GM12892 (cell line): ENCODE results near the gene PEX14.

Experiments used
- DNase-seq: peaks from one replicate; pipeline ENCODE4 v3.0.0; 2011; ENCODE audit not compliant: insufficient read length
- FAIRE-seq: peaks from 2 replicates; lab custom pipeline; 2011; peaks lifted over from hg19 to GRCh38; lab: Jason Lieb, UNC
- POLR2A ChIP-seq: IDR thresholded peaks from 2 replicates; pipeline ENCODE4 v1.6.1; 2011; ENCODE audit warnings: low read depth, low read length, control low read depth
- POLR2AphosphoS5 ChIP-seq: IDR thresholded peaks from 2 replicates; pipeline ENCODE4 v1.6.1; 2011; ENCODE audit warnings: low read depth, low read length, control low read depth
- TAF1 ChIP-seq: IDR thresholded peaks from 2 replicates; pipeline ENCODE4 v1.6.1; 2011; ENCODE audit warnings: low read depth, mild to moderate bottlenecking, control low read depth, low read length, borderline replicate concordance

The PEX14 gene

GRCh38 chr1:10539411-10540043, 64.8 kb downstream of the PEX14 start:
- FAIRE-seq (no peak), DNase-seq (no peak)
- no peak for TF ChIP-seq POLR2A
- TF ChIP-seq POLR2AphosphoS5: no peak
- no peak for TF ChIP-seq TAF1

GRCh38 chr1:10540277-10541005, 65.7 kb downstream of the PEX14 start:
- no peak for DNase-seq
- no peak for FAIRE-seq
- TF ChIP-seq TAF1 (no peak), POLR2AphosphoS5 (no peak), POLR2A (no peak)

GRCh38 chr1:10541286-10541685, 66.5 kb downstream of the PEX14 start:
- DNase-seq (no peak), FAIRE-seq (no peak)
- TF ChIP-seq TAF1 (no peak), POLR2A (no peak), POLR2AphosphoS5 (no peak)

GRCh38 chr1:10544239-10544638, 69.5 kb downstream of the PEX14 start:
- no peak for DNase-seq
- FAIRE-seq: no peak
- TF ChIP-seq TAF1 (no peak), POLR2A (no peak), POLR2AphosphoS5 (no peak)

- TF ChIP-seq POLR2A: no peak
- no peak for TF ChIP-seq TAF1
- no peak for TF ChIP-seq POLR2AphosphoS5
- DNase-seq (no peak), FAIRE-seq (no peak)
These were observed 72.1 kb downstream of the PEX14 start for GRCh38 chr1:10546896-10547295.

- no peak for TF ChIP-seq TAF1
- DNase-seq (no peak), FAIRE-seq (no peak)
These were observed 75.3 kb downstream of the PEX14 start for GRCh38 chr1:10549904-10550664.

GRCh38 chr1:10553118-10553517, 78.4 kb downstream of the PEX14 start:
- TF ChIP-seq POLR2AphosphoS5: no peak
- no peak for TF ChIP-seq POLR2A
- no peak for FAIRE-seq

GRCh38 chr1:10555635-10556429, 81.1 kb downstream of the PEX14 start:
- FAIRE-seq (peak; percentile 65), DNase-seq (no peak)
- TF ChIP-seq POLR2A (no peak), TAF1 (no peak), POLR2AphosphoS5 (no peak)

More at GRCh38 chr1:10553118-10553517, 78.4 kb downstream of the PEX14 start:
- no peak for DNase-seq

- TF ChIP-seq TAF1 (no peak), POLR2AphosphoS5 (no peak), POLR2A (no peak)
- DNase-seq (no peak), FAIRE-seq (no peak)
These were observed 81.8 kb downstream of the PEX14 start for GRCh38 chr1:10556430-10557005.

GRCh38 chr1:10557714-10558113, 83.0 kb downstream of the PEX14 start:
- DNase-seq (no peak), FAIRE-seq (no peak)
- TF ChIP-seq POLR2AphosphoS5 (no peak), POLR2A (no peak), TAF1 (no peak)

GRCh38 chr1:10559386-10559785, 84.6 kb downstream of the PEX14 start:
- FAIRE-seq (no peak), DNase-seq (no peak)
- TF ChIP-seq TAF1: no peak
